Measurements from ENCODE around the gene AARS1. TPM values are rescaled to one million over a fixed set of nuclear protein-coding genes. Genes with fewer than 3 reads are reported as not detected.
"Not testable (repeated sequence)": the region's sequence is repeated elsewhere in the genome, so short reads cannot be mapped to it uniquely, and the experiment has no call there.

Gene AARS1
- total RNA-seq, 4 donors from 2014 or later, result 84.8 to 268 (median 192) TPM

- no peaks in the 10 kb centered on the region for H3K27me3 ChIP-seq
- H3K4me1 ChIP-seq, result peaks cover 6 to 10% of the 10 kb centered on the region in 2 donors
- intact Hi-C loops (cut with DNase I), result no loop called here
- WGBS, 2 donors, result 90 to 92% methylated on average over 22 to 28 of the region's 28 CpGs
- TF ChIP-seq CTCF (IDR thresholded peaks at IDR 0.05) (no peak), POLR2A (IDR thresholded peaks at IDR 0.05) (no peak)
- H3K4me3 ChIP-seq (replicated peaks in 1 of 3), result no peak overlapping the region
- DNase-seq, result no peak
- H3K9me3 ChIP-seq, result no peaks in the 10 kb centered on the region
- H3K27ac ChIP-seq, result no peak overlapping the region
- H3K36me3 ChIP-seq, result no peaks in the 10 kb centered on the region
Observed at GRCh38 chr16:70294385-70295025, 5.2 kb upstream of the AARS1 start.

DNA sequence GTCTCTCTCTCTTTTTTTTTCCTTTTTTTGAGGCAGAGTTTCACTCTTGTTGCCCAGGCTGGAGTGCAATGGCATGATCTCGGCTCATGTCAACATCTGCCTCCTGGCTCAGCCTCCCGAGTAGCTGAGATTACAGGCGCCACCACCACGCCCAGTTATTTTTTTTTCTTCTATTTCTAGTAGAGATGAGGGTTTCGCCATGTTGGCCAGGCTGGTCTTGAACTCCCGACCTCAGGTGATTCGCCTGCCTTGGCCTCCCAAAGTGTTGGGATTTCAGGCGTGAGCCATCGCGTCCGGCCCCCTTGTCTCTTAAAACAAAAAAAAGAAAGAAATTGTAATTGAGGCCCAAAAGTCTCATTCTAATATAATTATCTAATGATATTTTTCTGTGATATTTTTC, 2.8 kb upstream of the AARS1 start:
- H3K9me3 ChIP-seq; intact Hi-C loops (cut with DNase I); H3K4me3 ChIP-seq (replicated peaks in 1 of 3); DNase-seq; H3K27ac ChIP-seq; H3K27me3 ChIP-seq; H3K36me3 ChIP-seq: not testable (repeated sequence)
- 96% methylated on average over 11 of the region's 11 CpGs for WGBS, 2 donors
- peaks cover 9 to 12% of the 10 kb centered on the region in 2 donors for H3K4me1 ChIP-seq

DNA sequence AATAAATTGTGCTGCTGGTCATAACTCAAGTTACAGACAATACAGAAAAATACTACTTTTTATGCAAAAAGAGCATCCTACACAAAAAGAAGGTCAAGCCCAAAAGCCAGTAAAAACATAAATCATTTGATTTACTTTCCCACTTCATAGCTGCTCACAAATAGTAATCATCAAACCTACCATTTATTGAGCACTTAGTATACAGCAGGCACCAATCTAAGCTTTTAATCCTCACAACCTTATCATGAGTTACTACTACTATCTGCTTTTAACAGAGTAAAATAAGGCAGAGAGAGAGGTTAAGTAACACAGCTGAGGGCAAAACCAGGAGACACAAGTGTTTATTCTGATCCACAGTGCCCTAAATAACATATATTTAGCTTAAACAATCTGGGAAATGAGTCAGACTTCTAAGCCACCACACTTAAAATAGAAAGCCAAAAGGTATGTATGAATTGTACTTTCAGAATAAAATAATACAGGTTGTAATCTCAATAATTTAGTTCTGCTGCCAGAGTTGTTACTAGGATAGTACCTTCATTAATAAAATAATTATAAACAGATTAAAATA, 1.7 kb upstream of the AARS1 start:
- Histone ChIP-seq H3K36me3 (no peaks in the 10 kb centered on the region), H3K27ac (no peak overlapping the region), H3K4me3 (replicated peaks in 1 of 3) (no peak overlapping the region), H3K9me3 (no peaks in the 10 kb centered on the region), H3K27me3 (no peaks in the 10 kb centered on the region), H3K4me1 (peaks cover 9 to 12% of the 10 kb centered on the region in 2 donors)
- intact Hi-C loops (cut with DNase I), result no loop called here
- no peak for DNase-seq
- TF ChIP-seq POLR2A (IDR thresholded peaks at IDR 0.05), result no peak
- no peak for TF ChIP-seq CTCF (IDR thresholded peaks at IDR 0.05)

DNA sequence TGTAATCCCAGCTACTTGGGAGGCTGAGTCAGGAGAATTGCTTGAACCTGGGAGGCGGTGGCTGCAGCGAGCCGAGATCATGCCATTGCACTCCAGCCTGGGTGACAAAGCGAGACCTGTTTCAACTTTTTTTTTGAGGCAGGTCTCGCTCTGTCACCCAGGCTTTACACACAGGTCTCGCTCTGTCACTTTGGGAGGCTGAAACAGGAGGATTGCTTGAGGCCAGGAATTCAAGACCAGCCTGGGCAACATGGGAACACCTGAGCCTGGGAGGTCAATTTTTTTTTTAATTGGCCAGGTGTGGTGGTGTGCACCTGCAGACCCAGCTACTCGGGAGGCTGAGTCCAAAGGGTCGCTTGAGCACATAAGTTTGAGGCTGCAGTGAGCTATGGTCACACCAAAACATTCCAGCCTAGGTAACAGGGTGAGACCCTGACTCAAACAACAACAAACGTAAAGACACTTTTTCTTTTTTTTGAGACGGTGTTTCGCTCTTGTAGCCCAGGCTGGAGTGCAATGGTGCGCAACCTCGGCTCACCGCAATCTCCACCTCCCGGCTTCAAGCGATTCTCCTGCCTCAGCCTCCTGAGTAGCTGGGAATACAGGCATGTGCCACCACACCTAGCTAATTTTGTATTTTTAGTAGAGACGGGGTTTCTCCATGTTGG, 1.9 kb downstream of the AARS1 start:
- DNase-seq; H3K27me3 ChIP-seq; H3K4me3 ChIP-seq (replicated peaks in 1 of 3); H3K9me3 ChIP-seq; H3K27ac ChIP-seq; intact Hi-C loops (cut with DNase I): not testable (repeated sequence)
- peaks cover 9 to 12% of the 10 kb centered on the region in 2 donors for H3K4me1 ChIP-seq
- 94 to 96% methylated on average over 17 of the region's 17 CpGs for WGBS, 2 donors
- peaks cover 12 to 27% of the 10 kb centered on the region in 2 donors for H3K36me3 ChIP-seq

GRCh38 chr16:70276392-70276791, 12.9 kb downstream of the AARS1 start:
- no peak overlapping the region for H3K27ac ChIP-seq
- H3K36me3 ChIP-seq, result peaks cover 78 to 88% of the 10 kb centered on the region in 2 donors
- no peaks in the 10 kb centered on the region for H3K27me3 ChIP-seq
- intact Hi-C loops (cut with DNase I), result no loop called here
- H3K9me3 ChIP-seq, result no peaks in the 10 kb centered on the region
- H3K4me3 ChIP-seq (replicated peaks in 1 of 3), result no peak overlapping the region
- H3K4me1 ChIP-seq, result no peaks in the 10 kb centered on the region
- DNase-seq, result no peak
- 95 to 100% methylated on average over 1 of the region's 1 CpG for WGBS, 2 donors
- TF ChIP-seq CTCF (IDR thresholded peaks at IDR 0.05), result no peak
- no peak for TF ChIP-seq POLR2A (IDR thresholded peaks at IDR 0.05)

GRCh38 chr16:70271696-70272095, 17.6 kb downstream of the AARS1 start:
- intact Hi-C loops (cut with DNase I), result no loop called here
- no peak overlapping the region for H3K27ac ChIP-seq
- TF ChIP-seq POLR2A (IDR thresholded peaks at IDR 0.05), result no peak
- TF ChIP-seq CTCF (IDR thresholded peaks at IDR 0.05), result no peak
- no peak for DNase-seq
- H3K4me1 ChIP-seq, result no peaks in the 10 kb centered on the region
- no peaks in the 10 kb centered on the region for H3K9me3 ChIP-seq
- peaks cover 83 to 93% of the 10 kb centered on the region in 2 donors for H3K36me3 ChIP-seq
- H3K27me3 ChIP-seq, result no peaks in the 10 kb centered on the region
- no peak overlapping the region for H3K4me3 ChIP-seq (replicated peaks in 1 of 3)
- WGBS, 2 donors, result 97% methylated on average over 10 of the region's 10 CpGs

Data from thyroid gland (tissue), 4 donors.